DOHH2 (cell line): ENCODE results near the gene DRC3.

Experiments
- H3F3A ChIP-seq: fragments of 200-600 bp; sonication (generic), shearing (Covaris generic); 2 replicates; pipeline ENCODE4 v1.6.0; 2016; ENCODE audit warnings: antibody characterized with exemption, mild to moderate bottlenecking; ENCODE audit not compliant: control insufficient read depth, insufficient read depth
- H3K27ac ChIP-seq: fragments of 200-600 bp; sonication (generic); 2 replicates; pipeline ENCODE4 v1.5.1; 2014; ENCODE audit warnings: low read depth, mild to moderate bottlenecking, low read length, moderate library complexity
- H3K27me3 ChIP-seq: fragments of 200-600 bp; sonication (generic); 2 replicates; pipeline ENCODE4 v1.6.1; 2014; ENCODE audit warnings: mild to moderate bottlenecking, low read length, mixed read lengths; ENCODE audit not compliant: control insufficient read depth
- H3K36me3 ChIP-seq: fragments of 200-600 bp; sonication (generic); 2 replicates; pipeline ENCODE4 v1.6.1; 2014; ENCODE audit warnings: mild to moderate bottlenecking, low read length, moderate library complexity, mixed read lengths; ENCODE audit not compliant: control insufficient read depth
- H3K4me1 ChIP-seq: fragments of 200-600 bp; sonication (generic); 2 replicates; pipeline ENCODE4 v1.6.1; 2014; ENCODE audit warnings: mild to moderate bottlenecking, low read length, mixed read lengths; ENCODE audit not compliant: control insufficient read depth
- H3K4me2 ChIP-seq: fragments of 200-600 bp; sonication (generic); 2 replicates; pipeline ENCODE4 v1.6.0; 2014; ENCODE audit warnings: mild to moderate bottlenecking, low read length, moderate library complexity
- H3K4me3 ChIP-seq: fragments of 200-600 bp; sonication (generic); 2 replicates; pipeline ENCODE4 v1.5.1; 2014; ENCODE audit warnings: mild to moderate bottlenecking, low read length, mixed read lengths
- H3K79me2 ChIP-seq: fragments of 200-600 bp; sonication (generic); 2 replicates; pipeline ENCODE4 v1.6.1; 2014; ENCODE audit warnings: mild to moderate bottlenecking, low read length, mixed read lengths; ENCODE audit not compliant: control insufficient read depth
- H3K9me2 ChIP-seq: fragments of 200-600 bp; sonication (generic); replicated peaks from 2 replicates; pipeline ENCODE4 v1.6.1; 2014; ENCODE audit warnings: mild to moderate bottlenecking, low read length, mixed read lengths; ENCODE audit not compliant: control insufficient read depth
- H3K9me3 ChIP-seq: fragments of 200-600 bp; sonication (generic); 2 replicates; pipeline ENCODE4 v1.6.1; 2014; ENCODE audit warnings: antibody characterized with exemption, low read length, mixed read lengths; ENCODE audit not compliant: control insufficient read depth, insufficient read depth
- H4K20me1 ChIP-seq: fragments of 200-600 bp; sonication (generic); 2 replicates; pipeline ENCODE4 v1.6.0; 2014; ENCODE audit warnings: low read depth, mild to moderate bottlenecking, antibody characterized with exemption, low read length, moderate library complexity; ENCODE audit not compliant: control insufficient read depth, insufficient read depth
- EZH2phosphoT487 ChIP-seq: fragments of 200-600 bp; sonication (generic); IDR thresholded peaks from 2 replicates; pipeline ENCODE4 v1.6.1; 2017; ENCODE audit warnings: borderline replicate concordance, mild to moderate bottlenecking, antibody characterized with exemption, low read length, moderate library complexity, mixed read lengths
- TF ChIP-seq, protein P1 (sequence below): fragments of 200-600 bp; sonication (generic); IDR thresholded peaks from one replicate; pipeline ENCODE4 v1.5.1; 2014; ENCODE audit warnings: antibody characterized with exemption, mild to moderate bottlenecking, low read depth, low read length; ENCODE audit not compliant: poor library complexity, severe bottlenecking

Gene DRC3

DNA sequence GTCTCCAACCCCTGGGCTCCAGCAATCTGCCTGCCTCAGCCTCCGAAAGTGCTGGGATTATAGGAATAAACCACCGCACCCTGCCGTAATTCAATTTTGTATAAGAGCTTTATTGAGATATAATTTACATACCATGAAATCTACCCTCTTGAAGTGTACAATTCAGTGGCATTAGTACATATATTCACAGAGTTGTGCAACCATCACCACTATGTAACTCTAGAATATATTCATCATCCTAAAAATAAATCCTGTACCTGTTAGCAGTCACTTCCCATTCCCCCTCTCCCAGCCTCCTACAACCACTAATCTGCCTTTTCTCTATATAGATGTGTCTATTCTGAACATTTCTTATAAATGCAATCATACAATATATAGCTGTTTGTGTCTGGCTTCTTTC, 26.6 kb upstream of the DRC3 start:
- no peaks in the 10 kb centered on the region for H3F3A ChIP-seq
- H3K27ac ChIP-seq, result no peak overlapping the region
- no peaks in the 10 kb centered on the region for H3K36me3 ChIP-seq
- peaks cover 10% of the 10 kb centered on the region for H3K4me1 ChIP-seq
- no peaks in the 10 kb centered on the region for H3K9me2 ChIP-seq
- no peak overlapping the region for H3K4me3 ChIP-seq
- no peak for TF ChIP-seq EZH2phosphoT487
- TF ChIP-seq, protein P1, sequence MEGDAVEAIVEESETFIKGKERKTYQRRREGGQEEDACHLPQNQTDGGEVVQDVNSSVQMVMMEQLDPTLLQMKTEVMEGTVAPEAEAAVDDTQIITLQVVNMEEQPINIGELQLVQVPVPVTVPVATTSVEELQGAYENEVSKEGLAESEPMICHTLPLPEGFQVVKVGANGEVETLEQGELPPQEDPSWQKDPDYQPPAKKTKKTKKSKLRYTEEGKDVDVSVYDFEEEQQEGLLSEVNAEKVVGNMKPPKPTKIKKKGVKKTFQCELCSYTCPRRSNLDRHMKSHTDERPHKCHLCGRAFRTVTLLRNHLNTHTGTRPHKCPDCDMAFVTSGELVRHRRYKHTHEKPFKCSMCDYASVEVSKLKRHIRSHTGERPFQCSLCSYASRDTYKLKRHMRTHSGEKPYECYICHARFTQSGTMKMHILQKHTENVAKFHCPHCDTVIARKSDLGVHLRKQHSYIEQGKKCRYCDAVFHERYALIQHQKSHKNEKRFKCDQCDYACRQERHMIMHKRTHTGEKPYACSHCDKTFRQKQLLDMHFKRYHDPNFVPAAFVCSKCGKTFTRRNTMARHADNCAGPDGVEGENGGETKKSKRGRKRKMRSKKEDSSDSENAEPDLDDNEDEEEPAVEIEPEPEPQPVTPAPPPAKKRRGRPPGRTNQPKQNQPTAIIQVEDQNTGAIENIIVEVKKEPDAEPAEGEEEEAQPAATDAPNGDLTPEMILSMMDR, result no peak
- H3K27me3 ChIP-seq, result no peaks in the 10 kb centered on the region
- H4K20me1 ChIP-seq, result no peaks in the 10 kb centered on the region; the same call in 1 of the 2 replicates
- no peaks in the 10 kb centered on the region for H3K79me2 ChIP-seq
- H3K4me2 ChIP-seq, result no peak overlapping the region
- no peaks in the 10 kb centered on the region for H3K9me3 ChIP-seq

DNA sequence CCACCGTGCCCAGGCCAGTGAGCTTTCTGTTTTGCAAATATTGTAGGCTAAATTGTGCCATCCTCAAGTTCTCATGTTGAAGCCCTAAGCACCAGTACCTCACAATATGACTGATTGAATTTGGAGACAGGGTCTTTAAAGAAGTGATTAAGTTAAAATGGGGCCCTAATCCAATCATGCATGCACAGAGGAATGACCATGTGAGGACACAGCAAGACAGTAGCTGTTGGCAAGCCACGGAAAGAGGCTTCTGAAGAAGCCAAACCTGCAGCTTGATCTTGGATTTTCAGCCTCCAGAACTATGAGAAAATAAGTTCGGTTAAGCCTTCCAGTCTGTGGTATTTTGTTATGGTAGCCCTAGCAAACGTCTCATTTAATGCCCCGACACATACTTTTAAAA, 25.4 kb upstream of the DRC3 start:
- Histone ChIP-seq H3K9me2 (no peaks in the 10 kb centered on the region), H4K20me1 (no peaks in the 10 kb centered on the region; the same call in 1 of the 2 replicates), H3K4me2 (no peak overlapping the region), H3K79me2 (no peaks in the 10 kb centered on the region), H3K4me3 (no peak overlapping the region), H3F3A (no peaks in the 10 kb centered on the region), H3K4me1 (peaks cover 10% of the 10 kb centered on the region), H3K27ac (no peak overlapping the region), H3K9me3 (no peaks in the 10 kb centered on the region), H3K27me3 (no peaks in the 10 kb centered on the region), H3K36me3 (no peaks in the 10 kb centered on the region)
- TF ChIP-seq EZH2phosphoT487, result no peak
- TF ChIP-seq, protein P1, result no peak

DNA sequence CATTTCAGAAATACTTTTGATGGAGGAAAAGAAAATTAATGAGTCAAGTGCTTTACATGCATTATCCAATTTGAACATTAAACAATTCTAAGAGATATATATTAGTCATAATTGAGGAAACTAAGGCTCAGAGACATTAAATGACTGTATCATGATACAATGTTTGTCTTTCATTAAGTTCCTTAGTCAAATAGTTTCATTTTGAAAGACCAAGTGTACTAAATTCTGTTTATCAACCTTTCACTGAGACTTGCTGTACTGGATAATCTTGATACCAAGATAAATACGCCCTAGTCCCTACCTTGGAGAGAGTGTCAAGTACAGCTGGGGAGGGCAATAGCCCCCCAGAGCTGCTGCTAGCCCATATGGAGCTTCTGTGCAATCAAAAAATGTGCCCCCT, 24.7 kb upstream of the DRC3 start:
- no peak overlapping the region for H3K4me3 ChIP-seq
- H3K79me2 ChIP-seq, result no peaks in the 10 kb centered on the region
- H3K4me2 ChIP-seq, result no peak overlapping the region
- H4K20me1 ChIP-seq, result no peaks in the 10 kb centered on the region; the same call in 1 of the 2 replicates
- TF ChIP-seq, protein P1, result no peak
- no peak for TF ChIP-seq EZH2phosphoT487
- H3K27ac ChIP-seq, result no peak overlapping the region
- H3F3A ChIP-seq, result no peaks in the 10 kb centered on the region
- no peaks in the 10 kb centered on the region for H3K27me3 ChIP-seq
- H3K9me2 ChIP-seq, result no peaks in the 10 kb centered on the region
- H3K4me1 ChIP-seq, result peaks cover 10% of the 10 kb centered on the region
- H3K9me3 ChIP-seq, result no peaks in the 10 kb centered on the region
- no peaks in the 10 kb centered on the region for H3K36me3 ChIP-seq

DNA sequence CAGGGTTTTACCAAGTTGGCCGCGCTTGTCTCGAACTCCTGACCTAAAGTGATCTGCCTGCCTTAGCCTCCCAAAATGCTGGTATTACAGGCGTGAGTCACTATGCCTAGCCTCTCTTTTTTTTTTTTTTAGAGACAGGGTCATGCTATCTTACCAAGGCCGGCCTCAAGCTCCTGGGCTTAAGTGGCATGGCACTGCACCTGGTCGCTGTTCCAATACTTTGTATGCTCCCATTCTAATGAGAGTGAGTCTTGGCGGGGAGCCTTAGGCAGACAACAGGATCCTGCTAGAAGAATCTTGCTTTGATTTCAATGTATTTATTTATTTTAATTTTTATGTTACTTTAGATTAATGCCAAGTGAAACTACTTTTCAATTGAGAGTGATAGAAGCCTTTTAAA, 22.3 kb upstream of the DRC3 start:
- Histone ChIP-seq H3K4me3 (no peak overlapping the region), H3K36me3 (no peaks in the 10 kb centered on the region), H4K20me1 (no peaks in the 10 kb centered on the region; the same call in 1 of the 2 replicates), H3K27me3 (no peaks in the 10 kb centered on the region), H3F3A (no peaks in the 10 kb centered on the region), H3K4me2 (no peak overlapping the region), H3K9me2 (no peaks in the 10 kb centered on the region), H3K27ac (no peak overlapping the region), H3K4me1 (no peaks in the 10 kb centered on the region), H3K79me2 (no peaks in the 10 kb centered on the region), H3K9me3 (no peaks in the 10 kb centered on the region)
- TF ChIP-seq EZH2phosphoT487, result no peak
- TF ChIP-seq, protein P1, result no peak
